HepG2 (cell line): ENCODE data around the gene CCDC6. TPM values are rescaled to one million over a fixed set of nuclear protein-coding genes. Genes with fewer than 3 reads are reported as not detected.

Experiments
- ATAC-seq: fragments of 200-7000 bp; cut with Tn5 transposase; 3 replicates; pipeline ENCODE4 v1.9.1; 2020; ENCODE audit warnings: mild to moderate bottlenecking, moderate library complexity
- BruUV-seq: library from RNA; stranded (reverse); fragments of 400-500 nt; replicated peaks from 2 replicates; lab custom pipeline; 2021; lab: Mats Ljungman, UMichigan
- CTCF ChIA-PET: fragments of 300-600 bp; formaldehyde crosslinking; extraction: SDS; loops from one replicate; lab custom pipeline; 2021; ENCODE audit warnings: low total read pairs, inconsistent platforms, low intra/inter-chr PET ratio; lab: Yijun Ruan, JAX
- POLR2A ChIA-PET: fragments of 350-600 bp; sonication (Branson Sonifier 250); formaldehyde crosslinking; loops from one replicate; lab custom pipeline; 2020; ENCODE audit warnings: antibody characterized with exemption, inconsistent platforms; lab: Yijun Ruan, JAX
- DNase-seq: peaks from one replicate; pipeline ENCODE4 v3.0.0-alpha.2; 2015; ENCODE audit warnings: low spot score
- FAIRE-seq: peaks from 3 replicates; lab custom pipeline; 2011; peaks lifted over from hg19 to GRCh38; lab: Jason Lieb, UNC
- H2AFZ ChIP-seq: one replicate; pipeline ENCODE4 v1.6.1; 2011; ENCODE audit warnings: low read length, inconsistent platforms
- H3K27ac ChIP-seq: fragments of 300-600 bp; 3 replicates; pipeline ENCODE4 v1.8.0; 2011; ENCODE audit warnings: mixed run types, mild to moderate bottlenecking, mixed read lengths, low read length, inconsistent platforms; ENCODE audit not compliant: insufficient read depth; ENCODE audit errors: extremely low read length
- H3K27me3 ChIP-seq, 2 experiments: fragments of 200-600 bp in 1 of 2; 2 replicates in 1 of 2; 3 replicates in 1 of 2; pipeline versions ENCODE4 v1.6.0 to v1.8.0; 2011; ENCODE audit warnings: low read length in 2 of 2, mild to moderate bottlenecking in 2 of 2, moderate library complexity in 2 of 2, inconsistent platforms in 1 of 2; ENCODE audit not compliant: insufficient read depth in 2 of 2, control insufficient read depth in 1 of 2
- H3K36me3 ChIP-seq, 2 experiments: fragments of 200-600 bp in 1 of 2; replicated peaks in 1 of 2; 2 replicates in 1 of 2; 3 replicates in 1 of 2; pipeline versions ENCODE4 v1.5.1 to v1.8.0; 2011; ENCODE audit warnings: low read length in 2 of 2, inconsistent platforms in 1 of 2; ENCODE audit not compliant: insufficient read depth in 2 of 2, control insufficient read depth in 1 of 2
- H3K4me1 ChIP-seq: 2 replicates; pipeline ENCODE4 v1.5.1; 2012; ENCODE audit warnings: low read length, inconsistent platforms; ENCODE audit not compliant: insufficient read depth
- H3K4me2 ChIP-seq: 2 replicates; pipeline ENCODE4 v1.6.0; 2011; ENCODE audit warnings: low read depth, low read length, inconsistent platforms
- H3K4me3 ChIP-seq, 3 experiments: fragments of 200-600 bp in 1 of 3; sonication (generic), shearing (Covaris generic) in 1 of 3; replicated peaks in 1 of 3; 2 replicates each; pipeline ENCODE4 v1.5.1; 2011 to 2016; ENCODE audit warnings: low read length in 3 of 3, inconsistent platforms in 2 of 3, low read depth in 2 of 3, mild to moderate bottlenecking in 2 of 3, control low read depth in 1 of 3, mixed read lengths in 1 of 3; ENCODE audit not compliant: insufficient read depth in 1 of 3
- H3K79me2 ChIP-seq: one replicate; pipeline ENCODE4 v1.6.1; 2011; ENCODE audit warnings: low read length, inconsistent platforms; ENCODE audit not compliant: insufficient read depth
- H3K9ac ChIP-seq: 2 replicates; pipeline ENCODE4 v1.6.0; 2011; ENCODE audit warnings: mild to moderate bottlenecking, low read depth, low read length, inconsistent platforms; ENCODE audit not compliant: insufficient read depth
- H3K9me3 ChIP-seq: 2 replicates; pipeline ENCODE4 v1.5.1; 2012; ENCODE audit warnings: mild to moderate bottlenecking, low read length
- H4K20me1 ChIP-seq: 2 replicates; pipeline ENCODE4 v1.6.0; 2011; ENCODE audit warnings: inconsistent platforms, mild to moderate bottlenecking, low read length, moderate library complexity; ENCODE audit not compliant: insufficient read depth
- ELF3 ChIP-seq: IDR thresholded peaks from 2 replicates; pipeline ENCODE4 v1.6.1; 2016; ENCODE audit warnings: missing genetic modification reagents, missing compliant biosample characterization
- HMG20B ChIP-seq: conservative IDR thresholded peaks from 2 replicates; pipeline ENCODE4 v1.6.1; 2016; ENCODE audit warnings: missing genetic modification reagents, missing compliant biosample characterization
- MAFK ChIP-seq, 2 experiments: IDR thresholded peaks in 1 of 2; conservative IDR thresholded peaks in 1 of 2; 2 replicates each; pipeline ENCODE4 v1.6.1; 2011; ENCODE audit warnings: improper control_type of control experiment in 2 of 2, low read length in 2 of 2
- RELA ChIP-seq: sonication (generic); formaldehyde crosslinking; IDR thresholded peaks from 2 replicates; pipeline ENCODE4 v1.4.0; 2020; ENCODE audit warnings: missing genetic modification reagents
- ZNF430 ChIP-seq: sonication (generic); formaldehyde crosslinking; IDR thresholded peaks from 2 replicates; pipeline ENCODE4 v1.9.0; 2021; ENCODE audit warnings: mild to moderate bottlenecking, missing genetic modification reagents
- ZNF564 ChIP-seq: sonication (generic); formaldehyde crosslinking; IDR thresholded peaks from 2 replicates; pipeline ENCODE4 v1.8.1; 2023; ENCODE audit warnings: mild to moderate bottlenecking, missing genetic modification reagents
- ZNF724P ChIP-seq: sonication (generic); formaldehyde crosslinking; IDR thresholded peaks from 2 replicates; pipeline ENCODE4 v1.8.0; 2022; ENCODE audit warnings: missing genetic modification reagents, borderline replicate concordance
- ZXDC ChIP-seq: sonication (generic); formaldehyde crosslinking; IDR thresholded peaks from 2 replicates; pipeline ENCODE4 v1.5.0; 2020; ENCODE audit warnings: mild to moderate bottlenecking, missing genetic modification reagents
- WGBS: methylation state at CpG from one replicate; pipeline ENCODE4 v1.1.6; 2017; ENCODE audit warnings: low lambda C conversion rate; 5-methylcytosine and 5-hydroxymethylcytosine counted together
- in situ Hi-C: cut with HindIII; loops from 2 replicates; pipeline ENCODE4 v1.10.0; 2017; ENCODE audit warnings: low pct_unique_long_range_greater_than_20kb; ENCODE audit not compliant: extremely low pct_ligation_motif_present
- intact Hi-C: fragments of 100-400 bp; cut with micrococcal nuclease; formaldehyde crosslinking; loops from one replicate; pipeline ENCODE4 v1.10.0; 2022; ENCODE audit not compliant: unreplicated experiment
- polyA plus RNA-seq, 8 experiments: library from polyadenylated mRNA; depleted of rRNA in 3 of 8; stranded (reverse) in 7 of 8; unstranded in 1 of 8; fragments of >200 nt; fragmentation: Illumina TruSeq in 4 of 8; extraction: Trizol in 4 of 8; gene quantifications; 2 replicates each; pipeline versions ENCODE4 v1.2.1 to v1.2.3, GENCODE V29; 2011 to 2016; ENCODE audit warnings: low read depth in 4 of 8, missing spikeins in 1 of 8, mixed read lengths in 1 of 8; ENCODE audit not compliant: insufficient read depth in 1 of 8
- total RNA-seq, 5 experiments: library from RNA; depleted of rRNA; stranded (reverse); fragments of >200 nt; fragmentation: Illumina TruSeq; extraction: Trizol; gene quantifications; 2 replicates each; pipeline ENCODE4 v1.2.3, GENCODE V29; 2016; ENCODE audit warnings: low read depth in 1 of 5
- TF ChIP-seq, protein P1 (sequence below), 2 experiments: fragments of 450-650 bp in 1 of 2; sonication (generic) in 1 of 2; formaldehyde crosslinking; IDR thresholded peaks; 2 replicates each; pipeline versions ENCODE4 v1.5.0 to v1.8.0; 2020 to 2022; ENCODE audit warnings: mild to moderate bottlenecking in 1 of 2, missing genetic modification reagents in 1 of 2

Gene CCDC6
- total and polyA plus RNA-seq, 2 of the 13 experiments (the other 11 are each of a cell fraction or from before 2014, with no cell fraction given) = 17.9 to 18.3 TPM

DNA sequence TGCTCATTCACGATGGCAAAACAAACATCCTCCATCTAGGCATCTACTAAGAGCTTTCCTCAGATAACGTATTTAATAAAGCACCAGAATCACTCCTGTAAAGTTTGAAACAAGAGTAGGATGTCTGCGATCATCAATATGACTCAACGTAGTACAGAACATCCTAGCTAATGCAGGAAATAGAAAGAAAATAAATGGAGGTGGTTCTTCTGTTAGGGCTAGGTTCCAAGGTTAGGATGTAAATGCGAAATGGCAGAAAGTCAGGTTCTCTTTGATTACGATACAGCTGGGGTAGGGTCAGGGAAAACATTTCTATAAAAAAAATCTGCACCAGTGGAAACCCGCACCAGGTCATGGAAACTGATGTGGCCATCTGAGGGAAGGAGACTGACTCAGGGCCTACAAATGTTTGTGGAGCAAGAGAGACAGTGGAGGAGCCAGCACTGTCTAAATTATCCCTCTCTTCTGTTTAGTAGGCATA is 29.1 kb downstream of the CCDC6 start:
- WGBS = 88% methylated on average over 7 of the region's 7 CpGs
- no peaks in the 10 kb centered on the region; the same call in 1 of the 2 replicates for H4K20me1 ChIP-seq
- in situ Hi-C loops = no loop called here
- no peaks in the 10 kb centered on the region; a peak in 1 of 5 replicates for H3K36me3 ChIP-seq
- intact Hi-C loops = no loop called here
- FAIRE-seq = no peak
- TF ChIP-seq ZXDC (no peak), RELA (CRISPR knock-in tag) (no peak), ZNF430 (CRISPR knock-in tag) (no peak), HMG20B (no peak), ZNF564 (no peak), ELF3 (no peak), MAFK (conservative IDR thresholded peaks at IDR 0.05 in 1 of 2, IDR thresholded peaks at IDR 0.05 in 1 of 2; ENCODE audit: low read length in 2 of 2) (no peak), ZNF724P (CRISPR knock-in tag) (no peak)
- TF ChIP-seq, protein P1, sequence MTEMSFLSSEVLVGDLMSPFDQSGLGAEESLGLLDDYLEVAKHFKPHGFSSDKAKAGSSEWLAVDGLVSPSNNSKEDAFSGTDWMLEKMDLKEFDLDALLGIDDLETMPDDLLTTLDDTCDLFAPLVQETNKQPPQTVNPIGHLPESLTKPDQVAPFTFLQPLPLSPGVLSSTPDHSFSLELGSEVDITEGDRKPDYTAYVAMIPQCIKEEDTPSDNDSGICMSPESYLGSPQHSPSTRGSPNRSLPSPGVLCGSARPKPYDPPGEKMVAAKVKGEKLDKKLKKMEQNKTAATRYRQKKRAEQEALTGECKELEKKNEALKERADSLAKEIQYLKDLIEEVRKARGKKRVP (CRISPR knock-in tag; IDR thresholded peaks at IDR 0.05) = no peak
- H2AFZ ChIP-seq = no peak overlapping the region
- ATAC-seq = no peak
- no peaks in the 10 kb centered on the region for H3K9me3 ChIP-seq
- BruUV-seq = no TSS peak
- H3K27ac ChIP-seq = no peak overlapping the region
- H3K27me3 ChIP-seq = no peaks in the 10 kb centered on the region
- H3K4me3 ChIP-seq = no peak overlapping the region
- no peak for DNase-seq
- no peak overlapping the region for H3K9ac ChIP-seq
- ChIA-PET POLR2A (no interaction called here), CTCF (no interaction called here)
- peaks cover 73% of the 10 kb centered on the region for H3K79me2 ChIP-seq
- peaks cover 29% of the 10 kb centered on the region for H3K4me1 ChIP-seq
- no peak overlapping the region for H3K4me2 ChIP-seq
